Measurements from ENCODE around the gene MT1X.

MT1X gene

DNA sequence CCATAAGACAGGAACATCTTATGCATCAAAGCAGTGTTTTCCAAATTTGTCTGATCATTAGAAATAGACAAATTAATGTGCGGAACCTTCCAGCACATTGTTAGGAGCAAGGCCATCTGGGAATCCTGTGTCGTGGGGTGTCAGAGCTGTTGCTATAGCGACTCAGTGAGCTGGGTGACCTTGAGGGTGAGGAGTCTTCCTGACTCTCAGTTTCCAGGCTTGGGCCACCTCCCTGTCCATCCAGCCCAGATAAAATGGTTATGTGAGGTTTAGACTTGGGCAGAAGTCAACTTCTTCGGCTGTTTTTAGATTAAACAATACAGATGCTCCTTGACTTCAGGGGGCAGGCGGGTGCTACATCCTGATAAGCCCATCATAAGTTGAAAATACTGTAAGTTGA, 20.6 kb downstream of the MT1X start:
- TF ChIP-seq CTCF (IDR thresholded peaks at IDR 0.05): no peak
- DNase-seq (ENCODE audit: low spot score): no peak
- no peak overlapping the region for H3K4me3 ChIP-seq
- H3K27ac ChIP-seq: no peak overlapping the region

GRCh38 chr16:56708525-56709442, 26.5 kb downstream of the MT1X start:
- no peak for DNase-seq (ENCODE audit: low spot score)
- H3K27ac ChIP-seq: no peak overlapping the region
- H3K4me3 ChIP-seq: no peak overlapping the region
- TF ChIP-seq CTCF (IDR thresholded peaks at IDR 0.05): no peak

GRCh38 chr16:56709443-56710040, 27.3 kb downstream of the MT1X start:
- no peak for DNase-seq (ENCODE audit: low spot score)
- no peak overlapping the region for H3K4me3 ChIP-seq
- H3K27ac ChIP-seq: no peak overlapping the region
- TF ChIP-seq CTCF (IDR thresholded peaks at IDR 0.05): no peak

DNA sequence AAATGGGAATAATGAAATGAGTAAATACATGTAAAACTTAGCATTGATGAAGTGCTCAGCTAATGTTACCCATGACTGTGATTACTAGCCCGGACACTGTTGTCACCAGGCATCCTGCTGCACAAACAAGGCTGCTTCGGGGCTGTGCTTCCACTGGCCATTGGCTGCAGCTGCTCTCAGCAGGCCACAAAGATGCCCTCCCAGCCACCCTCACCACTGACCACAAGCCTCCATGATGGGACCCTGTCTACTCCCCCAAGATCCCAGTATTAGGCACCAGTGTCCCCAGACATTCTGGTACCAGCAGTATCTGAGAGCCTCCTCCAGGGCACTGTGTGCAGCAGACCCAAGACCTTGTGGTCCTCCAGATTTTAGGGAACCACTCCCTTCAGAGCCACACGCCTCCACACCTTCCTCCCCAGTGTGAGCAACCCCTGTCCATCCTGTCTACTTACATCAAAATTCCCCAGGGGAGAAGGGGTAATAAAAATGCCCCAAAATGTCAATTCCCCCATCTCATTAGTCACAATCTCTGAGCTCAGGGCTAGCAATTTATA, 28.0 kb downstream of the MT1X start:
- H3K4me3 ChIP-seq: no peak overlapping the region
- no peak overlapping the region for H3K27ac ChIP-seq
- DNase-seq (ENCODE audit: low spot score): no peak
- no peak for TF ChIP-seq CTCF (IDR thresholded peaks at IDR 0.05)

- no peak for TF ChIP-seq CTCF (IDR thresholded peaks at IDR 0.05)
- Histone ChIP-seq H3K27ac (no peak overlapping the region), H3K4me3 (no peak overlapping the region)
- DNase-seq (ENCODE audit: low spot score): no peak
Observed at GRCh38 chr16:56711862-56712261, 29.6 kb downstream of the MT1X start.

DNA sequence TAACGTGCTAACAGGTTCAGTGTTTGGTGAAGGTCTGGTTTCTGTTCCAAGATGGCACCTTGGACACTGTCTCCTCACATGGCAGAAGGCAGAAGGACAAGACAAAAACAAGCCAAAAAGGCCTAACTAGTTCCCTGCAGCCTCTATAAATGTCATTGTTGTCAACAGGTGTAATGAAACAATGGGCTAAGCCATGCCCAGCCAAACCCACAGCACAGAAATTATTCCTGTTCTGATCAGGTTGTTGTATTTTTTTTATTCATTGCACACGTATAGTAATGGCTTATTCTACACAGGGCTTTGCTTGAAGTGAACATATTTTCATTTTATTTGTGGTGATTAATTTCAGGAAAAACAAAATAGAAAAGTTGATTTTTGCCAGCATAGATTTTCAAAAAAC, 31.5 kb downstream of the MT1X start:
- H3K4me3 ChIP-seq: no peak overlapping the region
- no peak overlapping the region for H3K27ac ChIP-seq
- TF ChIP-seq CTCF (IDR thresholded peaks at IDR 0.05): no peak
- DNase-seq (ENCODE audit: low spot score): no peak
